ENCODE results near the gene FAM83F.

GRCh38 chr22:39956932-39957664 is 37.7 kb upstream of the FAM83F start:
- TF ChIP-seq, protein P1, sequence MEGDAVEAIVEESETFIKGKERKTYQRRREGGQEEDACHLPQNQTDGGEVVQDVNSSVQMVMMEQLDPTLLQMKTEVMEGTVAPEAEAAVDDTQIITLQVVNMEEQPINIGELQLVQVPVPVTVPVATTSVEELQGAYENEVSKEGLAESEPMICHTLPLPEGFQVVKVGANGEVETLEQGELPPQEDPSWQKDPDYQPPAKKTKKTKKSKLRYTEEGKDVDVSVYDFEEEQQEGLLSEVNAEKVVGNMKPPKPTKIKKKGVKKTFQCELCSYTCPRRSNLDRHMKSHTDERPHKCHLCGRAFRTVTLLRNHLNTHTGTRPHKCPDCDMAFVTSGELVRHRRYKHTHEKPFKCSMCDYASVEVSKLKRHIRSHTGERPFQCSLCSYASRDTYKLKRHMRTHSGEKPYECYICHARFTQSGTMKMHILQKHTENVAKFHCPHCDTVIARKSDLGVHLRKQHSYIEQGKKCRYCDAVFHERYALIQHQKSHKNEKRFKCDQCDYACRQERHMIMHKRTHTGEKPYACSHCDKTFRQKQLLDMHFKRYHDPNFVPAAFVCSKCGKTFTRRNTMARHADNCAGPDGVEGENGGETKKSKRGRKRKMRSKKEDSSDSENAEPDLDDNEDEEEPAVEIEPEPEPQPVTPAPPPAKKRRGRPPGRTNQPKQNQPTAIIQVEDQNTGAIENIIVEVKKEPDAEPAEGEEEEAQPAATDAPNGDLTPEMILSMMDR (conservative IDR thresholded peaks at IDR 0.05 in 1 of 2, IDR thresholded peaks at IDR 0.05 in 1 of 2; ENCODE audit: low read depth in 1 of 2, low read length in 2 of 2) = no peak
- no peak for TF ChIP-seq EZH2 (IDR thresholded peaks at IDR 0.05; ENCODE audit: low read length, missing control alignments)
